Liver (tissue), 3 donors: ENCODE measurements around the gene B4GALT1.

Experiments used
- CTCF ChIP-seq: fragments of 150-350 bp; IDR thresholded peaks from 2 replicates; pipeline ENCODE4 v1.5.1; 2017; ENCODE audit warnings: improper control_type of control experiment, low read depth, low read length; ENCODE audit not compliant: missing input control
- EGR1 ChIP-seq, 2 donors: IDR thresholded peaks; 2 replicates each; pipeline ENCODE4 v1.6.1; 2016 to 2018; ENCODE audit warnings: antibody characterized with exemption in 2 of 2, low read depth in 2 of 2
- TF ChIP-seq, protein P1 (sequence below): IDR thresholded peaks from 2 replicates; pipeline ENCODE4 v1.6.1; 2016; ENCODE audit warnings: antibody characterized with exemption
- donor health status: healthy.
- donor health status: healthy.

DNA sequence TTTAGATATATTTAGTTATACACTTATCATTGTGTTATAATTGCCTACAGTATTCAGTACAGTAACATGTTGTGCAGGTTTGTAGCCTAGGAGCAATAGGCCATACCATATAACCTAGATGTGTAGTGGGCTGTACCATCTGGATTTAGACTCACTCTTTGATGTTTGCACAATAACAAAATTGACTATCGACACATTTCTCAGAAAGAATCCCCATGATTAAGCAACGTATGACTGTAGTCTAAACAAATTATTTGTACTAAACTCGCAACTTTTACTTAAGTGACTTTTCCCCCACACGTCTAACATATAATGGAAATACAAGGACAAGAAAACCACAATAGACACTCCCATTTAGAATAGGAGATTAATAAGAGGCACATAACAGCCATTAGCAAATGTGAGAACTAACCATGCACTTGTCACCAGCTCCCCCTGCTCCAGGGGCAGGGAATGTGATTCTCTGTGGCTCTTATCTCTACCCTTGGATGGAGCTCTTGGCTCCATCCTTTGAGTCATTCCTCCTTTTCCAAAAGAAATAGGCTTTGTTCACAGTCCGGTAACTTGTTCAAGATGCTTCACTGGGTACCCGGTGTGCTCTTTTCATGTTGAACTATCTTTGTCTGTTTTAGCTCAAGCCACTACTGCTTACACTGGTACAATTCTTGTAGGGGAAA, 8.7 kb upstream of the B4GALT1 start:
- TF ChIP-seq EGR1 (IDR thresholded peaks at IDR 0.05; ENCODE audit: low read depth in 2 of 2) (no peak), CTCF (no peak)
- TF ChIP-seq, protein P1, sequence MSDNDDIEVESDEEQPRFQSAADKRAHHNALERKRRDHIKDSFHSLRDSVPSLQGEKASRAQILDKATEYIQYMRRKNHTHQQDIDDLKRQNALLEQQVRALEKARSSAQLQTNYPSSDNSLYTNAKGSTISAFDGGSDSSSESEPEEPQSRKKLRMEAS: no peak
